HG03097 (cell line): Measurements from ENCODE around the gene LAMTOR4.
A peak's percentile ranks its signal among the peaks of the same experiment; 100 is the strongest.

Experiments used
- ATAC-seq: cut with Tn5 transposase; IDR thresholded peaks from one replicate; pipeline ENCODE4 v1.9.1; 2021; ENCODE audit not compliant: unreplicated experiment, low FRiP score

The LAMTOR4 gene

GRCh38 chr7:100148559-100149328 lies at the start of gene LAMTOR4:
TSS of gene LAMTOR4 (plus strand) at chr7:100148918. CDS start at chr7:100148973, 55 bp downstream.
- peak; percentile 98 for ATAC-seq

- ATAC-seq, result no peak
Measured at GRCh38 chr7:100099452-100099851, 49.3 kb upstream of the LAMTOR4 start.

- ATAC-seq, result peak; percentile 55
Measured at GRCh38 chr7:100100420-100101015, 48.2 kb upstream of the LAMTOR4 start.

GRCh38 chr7:100101016-100101862 lies 47.5 kb upstream of the LAMTOR4 start, which contains the start of the genes AP4M1 and MCM7:
TSS of gene AP4M1 (plus strand) at chr7:100101643. CDS start at chr7:100101715, 72 bp downstream.
TSS of gene MCM7 (minus strand) at chr7:100101397. CDS start at chr7:100101294, 103 bp downstream.
- ATAC-seq, result peak; percentile 65

DNA sequence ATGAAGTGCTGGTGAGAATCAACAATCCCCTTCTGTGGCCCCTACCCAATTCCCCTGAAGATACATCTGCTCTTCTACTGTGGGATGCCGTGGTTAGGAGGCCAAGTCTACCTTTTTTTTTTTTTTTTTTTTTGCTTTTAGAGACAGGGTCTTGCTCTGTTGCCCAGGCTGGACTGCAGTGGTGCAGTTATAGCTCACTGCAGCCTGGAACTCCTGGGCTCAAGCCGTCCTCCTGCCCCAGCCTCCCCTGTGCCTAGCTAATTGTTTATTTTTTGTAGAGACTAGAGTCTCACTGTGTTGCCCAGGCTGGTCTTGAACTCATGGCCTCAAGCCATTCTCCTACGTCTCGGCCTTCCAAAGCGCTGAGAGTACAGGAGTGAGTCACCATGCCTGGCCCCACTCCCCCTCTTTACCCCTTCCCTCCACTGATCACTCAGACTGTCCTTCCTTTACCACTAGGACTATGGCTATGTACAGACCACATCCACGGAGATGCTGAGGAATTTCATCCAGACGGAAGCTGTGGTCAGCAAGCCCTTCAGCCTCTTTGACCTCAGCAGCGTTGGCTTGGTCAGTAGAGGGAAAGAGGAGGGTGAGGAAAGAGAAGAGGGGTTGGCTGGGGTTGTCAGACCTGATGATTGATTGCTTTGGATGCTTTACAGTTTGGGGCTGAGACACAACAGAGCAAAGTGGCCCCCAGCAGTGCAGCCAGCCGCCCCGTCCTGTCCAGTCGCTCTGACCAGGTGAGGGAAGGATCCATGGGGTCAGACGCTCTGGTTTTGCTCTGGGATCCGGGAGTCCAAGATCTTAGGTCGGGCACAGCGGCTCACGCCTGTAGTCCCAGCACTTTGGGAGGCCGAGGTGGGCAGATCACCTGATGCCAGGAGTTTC lies 45.5 kb upstream of the LAMTOR4 start:
- no peak for ATAC-seq

DNA sequence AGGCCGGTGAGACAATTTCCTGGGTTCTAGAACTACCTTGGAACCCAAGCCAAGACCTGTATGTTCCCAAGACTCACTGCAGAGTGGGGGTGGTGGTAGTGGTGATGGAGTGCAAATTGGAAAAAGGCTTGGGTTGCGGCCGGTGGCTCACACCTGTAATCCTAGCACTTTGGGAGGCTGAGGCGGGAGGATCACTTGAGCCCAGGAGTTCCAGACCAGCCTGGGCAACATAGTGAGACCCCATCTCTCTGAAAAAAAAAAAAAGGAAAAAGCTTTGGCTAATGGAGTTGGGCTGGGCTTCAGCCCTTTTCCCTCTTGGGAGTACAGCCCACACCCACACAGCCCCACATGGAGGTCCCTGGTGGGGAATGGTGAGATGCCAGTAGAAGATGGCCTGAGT lies 43.2 kb upstream of the LAMTOR4 start:
- no peak for ATAC-seq

DNA sequence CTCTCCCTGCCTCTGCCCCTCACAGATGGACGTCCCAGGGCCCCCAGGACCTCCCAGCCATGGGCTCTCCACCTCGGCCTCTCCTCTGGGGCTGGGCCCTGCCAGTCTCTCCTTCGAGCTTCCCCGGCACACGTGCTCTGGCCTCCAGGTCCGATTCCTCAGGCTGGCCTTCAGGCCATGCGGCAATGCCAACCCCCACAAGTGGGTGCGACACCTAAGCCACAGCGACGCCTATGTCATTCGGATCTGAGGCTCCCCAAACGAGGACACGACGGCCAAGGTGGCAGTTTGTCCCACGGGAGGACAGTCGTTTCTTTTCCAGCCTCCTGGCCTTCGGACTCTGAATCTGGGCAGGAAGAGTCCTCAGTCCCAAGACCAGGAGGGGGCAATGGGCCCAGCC lies 42.1 kb upstream of the LAMTOR4 start:
- ATAC-seq, result no peak

DNA sequence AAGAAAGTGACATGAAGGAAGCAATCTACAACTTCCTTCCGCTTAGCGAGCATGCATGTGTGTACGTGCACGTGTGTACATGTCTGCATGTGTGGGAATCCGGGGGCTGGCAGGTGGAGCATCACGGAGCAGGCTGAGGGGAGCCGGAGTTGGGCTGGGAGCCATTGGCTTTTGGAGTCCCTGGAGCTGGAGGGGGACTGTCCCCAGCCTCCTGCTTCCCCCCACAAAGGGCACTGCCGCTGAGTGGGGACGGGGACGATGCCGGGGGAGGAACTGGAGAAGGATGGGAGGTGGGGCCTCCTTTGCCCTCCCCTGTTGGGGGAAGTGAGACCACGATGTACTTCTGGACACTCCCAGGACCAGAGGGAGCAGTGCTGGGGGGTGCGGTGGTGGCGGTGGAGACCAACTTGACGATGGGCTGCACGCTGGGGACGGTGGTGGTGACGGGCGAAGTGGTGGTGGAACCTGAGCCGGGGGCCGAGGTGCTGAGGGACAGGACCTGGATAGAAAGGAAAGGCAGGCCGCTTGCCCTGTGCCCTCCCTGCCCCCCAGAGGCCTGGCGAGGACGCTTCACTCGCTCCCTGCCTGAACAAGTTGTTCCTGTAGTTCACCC lies 41.5 kb upstream of the LAMTOR4 start:
- ATAC-seq, result no peak

GRCh38 chr7:100107890-100108289 lies 40.8 kb upstream of the LAMTOR4 start:
- no peak for ATAC-seq

DNA sequence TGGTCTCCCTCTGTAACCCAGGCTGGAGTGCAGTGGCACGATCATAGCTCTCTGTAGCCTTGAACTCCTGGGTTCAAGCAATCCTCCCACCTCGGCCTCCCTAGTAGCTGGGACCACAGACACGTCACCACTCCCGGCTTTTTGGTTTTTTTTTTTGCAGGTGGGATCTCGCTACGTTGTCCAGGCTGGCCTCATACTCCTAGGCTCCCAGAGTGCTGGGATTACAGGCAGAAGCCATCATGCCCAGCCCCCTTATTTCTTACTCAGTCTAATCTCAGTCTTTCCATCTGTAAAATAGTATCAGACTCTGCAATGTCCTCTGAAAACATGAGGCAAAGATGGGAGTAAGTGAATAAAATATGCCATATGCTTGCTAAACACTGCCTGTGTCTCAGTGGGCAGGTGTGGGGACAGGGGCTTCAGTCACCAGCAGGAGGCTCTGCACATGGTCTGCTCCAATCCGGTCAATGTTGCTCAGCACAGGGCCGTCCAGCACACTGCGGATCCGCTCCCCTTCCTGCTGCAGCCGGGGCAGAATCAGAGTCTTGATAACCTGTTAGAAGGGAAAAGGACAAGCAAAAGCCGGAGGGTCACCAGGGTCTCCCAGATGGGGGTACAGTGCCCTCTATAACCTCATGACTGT lies 39.1 kb upstream of the LAMTOR4 start:
- ATAC-seq, result no peak

GRCh38 chr7:100111156-100111555 lies 37.6 kb upstream of the LAMTOR4 start:
- ATAC-seq, result no peak

DNA sequence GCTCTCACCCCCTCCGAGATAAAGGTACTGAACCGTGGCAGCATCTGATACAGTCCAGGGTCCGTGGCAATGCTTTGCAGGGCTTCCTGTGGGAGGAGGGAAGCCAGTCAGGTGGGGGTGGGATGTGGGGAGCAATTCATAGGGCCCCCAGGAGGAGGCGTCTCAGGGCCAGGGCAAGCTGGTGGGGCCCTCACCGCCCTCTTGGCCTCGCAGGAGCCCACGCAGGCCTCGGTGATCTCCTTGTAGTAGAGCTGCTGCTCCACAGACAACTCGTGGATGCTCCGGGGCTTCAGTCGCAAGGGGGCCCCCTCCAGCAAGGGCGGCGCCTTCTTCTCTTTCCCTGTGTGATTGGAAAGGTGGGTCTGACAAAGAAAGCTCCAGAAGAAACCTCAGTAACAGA lies 36.8 kb upstream of the LAMTOR4 start:
- no peak for ATAC-seq

GRCh38 chr7:100115026-100115425 lies 33.7 kb upstream of the LAMTOR4 start:
- no peak for ATAC-seq

DNA sequence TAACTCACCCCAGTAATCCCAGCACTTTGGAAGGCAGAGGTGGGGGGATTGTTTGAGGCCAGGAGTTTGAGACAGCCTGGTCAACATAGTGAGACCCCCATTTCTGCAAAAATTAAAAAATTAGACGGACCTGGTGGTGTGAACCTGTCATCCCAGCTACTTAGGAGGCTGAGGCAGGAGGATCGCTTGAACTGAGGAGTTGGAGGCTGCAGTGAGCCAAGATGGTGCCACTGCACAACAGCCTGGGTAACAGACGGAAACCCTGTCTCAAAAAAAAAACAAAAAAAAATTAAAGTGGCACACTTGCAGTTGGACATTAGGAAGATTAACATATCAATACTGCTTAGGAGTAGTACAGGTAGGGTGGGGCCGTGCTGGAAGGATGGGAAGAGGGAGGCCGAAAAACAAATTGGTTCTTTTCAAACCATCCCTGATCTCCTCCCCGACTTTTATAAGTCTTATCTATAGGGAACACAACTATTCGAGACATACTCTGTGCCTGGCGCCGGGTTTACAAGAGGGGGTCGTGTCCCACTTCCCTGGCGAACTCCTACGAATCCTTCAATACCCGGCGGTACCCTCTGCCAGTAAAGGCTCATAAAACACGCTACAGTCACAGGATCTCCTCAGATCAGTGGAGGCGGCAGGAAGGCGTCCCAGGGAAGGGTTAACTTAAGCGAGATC lies 30.2 kb upstream of the LAMTOR4 start:
- no peak for ATAC-seq

- ATAC-seq, result peak; percentile 63
Measured at GRCh38 chr7:100119072-100119969, 29.4 kb upstream of the LAMTOR4 start, which contains the start of the genes CNPY4 and TAF6. TSS of gene CNPY4 (plus strand) at chr7:100119634. CDS start at chr7:100119745, 111 bp downstream. TSS of gene TAF6 (minus strand) at chr7:100119358. CDS start at chr7:100114209, 5,149 bp downstream.

DNA sequence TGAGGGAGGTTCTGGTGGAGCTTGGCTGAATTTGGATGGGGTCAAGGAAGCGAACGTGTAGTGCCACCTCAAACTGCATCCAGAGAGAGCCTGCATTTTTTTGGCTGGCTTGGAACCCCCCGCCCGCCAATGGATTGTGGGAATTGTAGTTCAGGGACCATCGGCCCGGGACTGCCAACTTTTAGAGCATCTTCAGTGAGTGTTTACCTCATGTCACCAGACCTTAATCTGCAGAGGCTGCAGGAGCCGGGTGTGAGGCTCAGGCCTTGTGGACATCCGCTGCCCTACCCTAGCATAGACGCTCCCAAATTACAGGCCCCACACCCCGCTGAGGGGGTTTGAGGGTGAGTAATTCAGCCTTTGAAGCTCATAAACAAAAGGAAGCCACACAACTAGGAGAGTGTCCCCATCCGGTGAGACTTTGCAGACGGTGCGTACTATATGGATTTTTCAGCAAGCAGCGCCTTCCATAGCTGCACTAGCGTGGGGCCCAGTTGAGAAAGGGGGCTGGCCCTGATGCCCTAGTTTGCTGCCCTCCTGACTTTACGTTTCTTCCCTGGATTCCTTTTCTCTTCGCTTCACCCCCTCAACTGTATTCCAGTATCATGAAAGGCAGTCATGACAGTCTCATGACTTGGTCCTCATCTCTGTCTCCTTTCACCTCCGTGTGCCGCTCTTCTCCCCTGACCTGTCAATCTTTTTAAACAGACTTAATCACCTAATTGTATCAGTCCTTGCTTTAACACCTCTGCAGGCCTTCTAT lies 28.6 kb upstream of the LAMTOR4 start:
- ATAC-seq, result peak; percentile 38

GRCh38 chr7:100120733-100121036 lies 28.0 kb upstream of the LAMTOR4 start:
- ATAC-seq, result no peak
